Liver (tissue), 9 donors: Measurements from ENCODE around the gene UBE3C. TPM values are rescaled to one million over a fixed set of nuclear protein-coding genes. Genes with fewer than 3 reads are reported as not detected.
"Not testable (repeated sequence)": the region's sequence is repeated elsewhere in the genome, so short reads cannot be mapped to it uniquely, and the experiment has no call there.

Source experiments
- DNase-seq: peaks from one replicate; pipeline ENCODE4 v3.0.0-alpha.2; 2017; ENCODE audit warnings: low spot score
- H3K27ac ChIP-seq, 2 donors: one replicate each; pipeline ENCODE4 v1.7.0; 2013; ENCODE audit warnings: inconsistent platforms in 2 of 2, low read length in 2 of 2, control low read depth in 1 of 2, low read depth in 1 of 2, mild to moderate bottlenecking in 1 of 2
- H3K27me3 ChIP-seq, 4 donors: one replicate each; pipeline versions ENCODE4 v1.6.1 to v1.7.0; 2013; ENCODE audit warnings: low read length in 3 of 4, inconsistent platforms in 1 of 4, mild to moderate bottlenecking in 1 of 4, moderate library complexity in 1 of 4; ENCODE audit not compliant: control insufficient read depth in 4 of 4, insufficient read depth in 4 of 4
- H3K36me3 ChIP-seq, 4 donors: one replicate each; pipeline versions ENCODE4 v1.6.1 to v1.7.0; 2013; ENCODE audit warnings: low read length in 3 of 4, mild to moderate bottlenecking in 3 of 4, low read depth in 1 of 4, moderate library complexity in 1 of 4; ENCODE audit not compliant: control insufficient read depth in 4 of 4, insufficient read depth in 3 of 4
- H3K4me1 ChIP-seq, 4 donors: one replicate each; pipeline versions ENCODE4 v1.6.1 to v1.7.0; 2013; ENCODE audit warnings: low read length in 3 of 4, mild to moderate bottlenecking in 3 of 4, moderate library complexity in 1 of 4; ENCODE audit not compliant: control insufficient read depth in 4 of 4, insufficient read depth in 4 of 4
- H3K4me3 ChIP-seq, 3 donors: one replicate each; pipeline versions ENCODE4 v1.6.1 to v1.7.0; 2013; ENCODE audit warnings: low read length in 3 of 3, control low read depth in 1 of 3, low read depth in 1 of 3, mild to moderate bottlenecking in 1 of 3
- H3K9ac ChIP-seq, 2 donors: one replicate each; pipeline ENCODE4 v1.7.0; 2013; ENCODE audit warnings: low read length in 2 of 2, mild to moderate bottlenecking in 2 of 2, moderate library complexity in 2 of 2, control low read depth in 1 of 2, low read depth in 1 of 2
- H3K9me3 ChIP-seq, 4 donors: one replicate each; pipeline versions ENCODE4 v1.6.1 to v1.7.0; 2013; ENCODE audit warnings: low read length in 3 of 4; ENCODE audit not compliant: control insufficient read depth in 4 of 4
- EGR1 ChIP-seq, 2 donors: IDR thresholded peaks; 2 replicates each; pipeline ENCODE4 v1.6.1; 2016 to 2018; ENCODE audit warnings: antibody characterized with exemption in 2 of 2, low read depth in 2 of 2
- FOXA1 ChIP-seq: IDR thresholded peaks from 2 replicates; pipeline ENCODE4 v1.6.1; 2016; ENCODE audit warnings: antibody characterized with exemption
- FOXA2 ChIP-seq: IDR thresholded peaks from 2 replicates; pipeline ENCODE4 v1.6.1; 2016; ENCODE audit warnings: antibody characterized with exemption
- GABPA ChIP-seq, 2 donors: IDR thresholded peaks in 1 of 2; conservative IDR thresholded peaks in 1 of 2; 2 replicates each; pipeline ENCODE4 v1.6.1; 2016; ENCODE audit warnings: antibody characterized with exemption in 2 of 2, mild to moderate bottlenecking in 1 of 2, moderate library complexity in 1 of 2
- HNF4A ChIP-seq, 2 donors: conservative IDR thresholded peaks; 2 replicates each; pipeline ENCODE4 v1.6.1; 2016; ENCODE audit warnings: antibody characterized with exemption in 2 of 2, mild to moderate bottlenecking in 2 of 2
- HNF4G ChIP-seq: IDR thresholded peaks from 2 replicates; pipeline ENCODE4 v1.6.1; 2016; ENCODE audit warnings: antibody characterized with exemption
- JUND ChIP-seq, 2 donors: IDR thresholded peaks; 2 replicates each; pipeline ENCODE4 v1.6.1; 2016; ENCODE audit warnings: antibody characterized with exemption in 2 of 2
- NR2F2 ChIP-seq: IDR thresholded peaks from 2 replicates; pipeline ENCODE4 v1.6.1; 2016; ENCODE audit warnings: antibody characterized with exemption
- RAD21 ChIP-seq, 2 donors: IDR thresholded peaks; 2 replicates each; pipeline ENCODE4 v1.6.1; 2016; ENCODE audit warnings: antibody characterized with exemption in 2 of 2, mild to moderate bottlenecking in 2 of 2
- RXRA ChIP-seq, 2 donors: IDR thresholded peaks; 2 replicates each; pipeline ENCODE4 v1.6.1; 2017 to 2018; ENCODE audit warnings: antibody characterized with exemption in 2 of 2, mild to moderate bottlenecking in 1 of 2
- SP1 ChIP-seq: IDR thresholded peaks from 2 replicates; pipeline ENCODE4 v1.6.1; 2018; ENCODE audit warnings: antibody characterized with exemption, mild to moderate bottlenecking
- TAF1 ChIP-seq: conservative IDR thresholded peaks from 2 replicates; pipeline ENCODE4 v1.6.1; 2016; ENCODE audit warnings: antibody characterized with exemption, mild to moderate bottlenecking
- YY1 ChIP-seq: IDR thresholded peaks from 2 replicates; pipeline ENCODE4 v1.6.1; 2016; ENCODE audit warnings: antibody characterized with exemption, mild to moderate bottlenecking
- WGBS: extraction: QIAGEN DNeasy Blood & Tissue Kit; methylation state at CpG from one replicate; pipeline ENCODE4 v1.1.7; 2013; 5-methylcytosine and 5-hydroxymethylcytosine counted together
- polyA plus RNA-seq, 2 donors: library from polyadenylated mRNA; stranded (reverse) in 1 of 2; unstranded in 1 of 2; fragments of 200-250 nt in 1 of 2; fragments of >200 nt in 1 of 2; fragmentation: Nextera tagmentation in 1 of 2; extraction: Ambion mirVana in 1 of 2; gene quantifications; one replicate each; pipeline versions ENCODE4 v1.2.1 to v1.2.3, GENCODE V29; 2013 to 2015
- total RNA-seq, 2 donors: library from RNA; depleted of rRNA; stranded (reverse); fragments of >200 nt; gene quantifications; one replicate each; pipeline ENCODE4 v1.2.3, GENCODE V29; 2014
- TF ChIP-seq, protein P1 (sequence below): IDR thresholded peaks from 2 replicates; pipeline ENCODE4 v1.6.1; 2016; ENCODE audit warnings: antibody characterized with exemption
- TF ChIP-seq, protein P2 (sequence below): IDR thresholded peaks from 2 replicates; pipeline ENCODE4 v1.6.1; 2016; ENCODE audit warnings: antibody characterized with exemption
- TF ChIP-seq, protein P3 (sequence below): IDR thresholded peaks from 2 replicates; pipeline ENCODE4 v1.6.1; 2016; ENCODE audit warnings: antibody characterized with exemption
- TF ChIP-seq, protein P4 (sequence below): IDR thresholded peaks from 2 replicates; pipeline ENCODE4 v1.6.1; 2016; ENCODE audit warnings: antibody characterized with exemption, mild to moderate bottlenecking
- TF ChIP-seq, protein P5 (sequence below): fragments of 150-350 bp; IDR thresholded peaks from 2 replicates; pipeline ENCODE4 v1.5.1; 2017; ENCODE audit warnings: improper control_type of control experiment, low read depth, low read length; ENCODE audit not compliant: missing input control
- donor health status: healthy.
- donor health status: healthy.
- donor health status: healthy.
- donor health status: healthy.
- donor health status: healthy.

The UBE3C gene
- total and polyA plus RNA-seq, 4 donors = 10.3 to 61.8 (median 33.9) TPM

DNA sequence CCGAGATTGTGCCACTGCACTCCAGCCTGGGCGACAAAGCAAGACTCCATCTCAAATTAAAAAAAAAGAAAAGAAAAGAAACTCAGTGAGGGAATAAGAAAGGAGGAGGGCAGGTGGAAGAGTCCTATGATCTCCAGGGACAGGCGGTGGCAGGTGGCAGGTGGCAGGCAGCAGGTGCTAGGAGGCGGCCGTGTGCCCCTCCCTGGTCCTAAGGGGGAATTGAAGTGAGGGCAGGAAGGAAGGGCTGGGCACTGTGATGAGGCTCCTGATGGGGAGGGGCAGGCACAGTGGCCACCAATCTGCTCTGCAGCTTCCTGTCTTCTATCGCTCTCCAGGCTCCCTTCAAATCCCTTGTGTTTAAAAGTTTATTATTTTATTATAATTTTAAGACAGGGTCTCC is 41.2 kb upstream of the UBE3C start:
- Histone ChIP-seq H3K9ac (no peak overlapping the region), H3K27ac (no peak overlapping the region), H3K27me3 (no peaks in the 10 kb centered on the region), H3K9me3 (peaks cover 0 to 11% (median 3%) of the 10 kb centered on the region in 4 donors), H3K4me3 (no peak overlapping the region), H3K4me1 (no peaks in the 10 kb centered on the region), H3K36me3 (no peaks in the 10 kb centered on the region)
- WGBS = 76% methylated on average over 6 of the region's 6 CpGs
- no peak for DNase-seq
- no peak for TF ChIP-seq YY1
- TF ChIP-seq FOXA2 = no peak
- TF ChIP-seq RAD21 (IDR thresholded peaks at IDR 0.05) = no peak

DNA sequence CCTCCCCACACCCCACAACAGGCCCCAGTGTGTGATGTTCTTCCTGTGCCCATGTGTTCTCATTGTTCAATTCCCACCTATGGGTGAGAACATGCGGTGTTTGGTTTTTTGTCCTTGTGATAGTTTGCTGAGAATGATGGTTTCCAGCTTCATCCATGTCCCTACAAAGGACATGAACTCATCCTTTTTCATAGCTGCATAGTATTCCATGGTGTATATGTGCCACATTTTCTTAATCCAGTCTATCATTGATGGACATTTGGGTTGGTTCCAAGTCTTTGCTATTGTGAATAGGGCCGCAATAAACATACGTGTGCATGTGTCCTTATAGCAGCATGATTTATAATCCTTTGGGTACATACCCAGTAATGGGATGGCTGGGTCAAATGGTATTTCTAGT is 38.7 kb upstream of the UBE3C start:
- H3K9ac ChIP-seq, H3K27ac ChIP-seq, H3K4me3 ChIP-seq, H3K27me3 ChIP-seq, H3K4me1 ChIP-seq, DNase-seq, H3K36me3 ChIP-seq, H3K9me3 ChIP-seq: not testable (repeated sequence)
- WGBS = 94% methylated on average over 3 of the region's 3 CpGs

DNA sequence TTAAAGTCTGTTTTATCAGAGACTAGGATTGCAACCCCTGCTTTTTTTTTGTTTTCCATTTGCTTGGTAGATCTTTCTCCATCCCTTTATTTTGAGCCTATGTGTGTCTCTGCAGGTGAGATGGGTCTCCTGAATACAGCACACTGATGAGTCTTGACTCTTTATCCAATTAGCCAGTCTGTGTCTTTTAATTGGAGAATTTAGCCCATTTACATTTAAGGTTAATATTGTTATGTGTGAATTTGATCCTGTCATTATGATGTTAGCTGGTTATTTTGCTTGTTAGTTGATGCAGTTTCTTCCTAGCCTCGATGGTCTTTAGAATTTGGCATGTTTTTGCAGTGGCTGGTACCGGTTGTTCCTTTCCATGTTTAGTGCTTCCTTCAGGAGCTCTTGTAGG is 35.1 kb upstream of the UBE3C start:
- not testable (repeated sequence) for H3K36me3 ChIP-seq, H3K27me3 ChIP-seq, H3K9me3 ChIP-seq, DNase-seq, H3K4me3 ChIP-seq, H3K4me1 ChIP-seq, H3K9ac ChIP-seq, H3K27ac ChIP-seq
- 65% methylated on average over 2 of the region's 2 CpGs for WGBS

DNA sequence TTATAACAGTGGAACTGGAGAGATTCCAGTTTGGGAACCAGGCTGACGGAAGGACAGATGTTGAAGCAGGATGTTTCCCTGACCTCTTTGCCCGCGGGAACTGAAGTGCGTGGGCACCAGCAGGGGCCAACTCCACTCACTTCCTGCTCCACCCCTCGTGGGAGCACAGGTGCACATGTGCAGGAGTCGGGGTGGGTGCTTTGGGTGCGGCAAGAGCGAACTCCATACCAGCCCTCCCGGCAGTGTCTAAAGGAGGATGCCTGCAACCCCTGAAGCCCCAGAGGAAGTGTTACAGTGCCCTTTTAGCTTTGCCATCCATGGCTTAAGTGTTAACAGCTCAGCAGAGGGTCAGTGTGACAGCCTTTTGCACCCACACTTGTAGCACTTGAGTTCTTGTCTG is 27.4 kb upstream of the UBE3C start:
- peaks cover 0 to 8% (median 0%) of the 10 kb centered on the region in 4 donors for H3K27me3 ChIP-seq
- no peaks in the 10 kb centered on the region for H3K36me3 ChIP-seq
- 89% methylated on average over 9 of the region's 9 CpGs for WGBS
- no peak for DNase-seq
- peaks cover 0 to 10% (median 3%) of the 10 kb centered on the region in 4 donors for H3K9me3 ChIP-seq
- no peak overlapping the region for H3K9ac ChIP-seq
- H3K4me1 ChIP-seq = no peaks in the 10 kb centered on the region
- H3K27ac ChIP-seq = no peak overlapping the region
- no peak overlapping the region for H3K4me3 ChIP-seq
- TF ChIP-seq SP1 (no peak), JUND (IDR thresholded peaks at IDR 0.05) (no peak), YY1 (no peak), TAF1 (no peak), FOXA2 (no peak), RXRA (IDR thresholded peaks at IDR 0.05) (no peak), NR2F2 (no peak), HNF4G (no peak), HNF4A (conservative IDR thresholded peaks at IDR 0.05) (no peak), GABPA (IDR thresholded peaks at IDR 0.05 in 1 of 2, conservative IDR thresholded peaks at IDR 0.05 in 1 of 2) (no peak), RAD21 (IDR thresholded peaks at IDR 0.05) (no peak), FOXA1 (no peak), EGR1 (IDR thresholded peaks at IDR 0.05; ENCODE audit: low read depth in 2 of 2) (no peak)
- TF ChIP-seq, protein P1, sequence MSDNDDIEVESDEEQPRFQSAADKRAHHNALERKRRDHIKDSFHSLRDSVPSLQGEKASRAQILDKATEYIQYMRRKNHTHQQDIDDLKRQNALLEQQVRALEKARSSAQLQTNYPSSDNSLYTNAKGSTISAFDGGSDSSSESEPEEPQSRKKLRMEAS = no peak
- TF ChIP-seq, protein P2, sequence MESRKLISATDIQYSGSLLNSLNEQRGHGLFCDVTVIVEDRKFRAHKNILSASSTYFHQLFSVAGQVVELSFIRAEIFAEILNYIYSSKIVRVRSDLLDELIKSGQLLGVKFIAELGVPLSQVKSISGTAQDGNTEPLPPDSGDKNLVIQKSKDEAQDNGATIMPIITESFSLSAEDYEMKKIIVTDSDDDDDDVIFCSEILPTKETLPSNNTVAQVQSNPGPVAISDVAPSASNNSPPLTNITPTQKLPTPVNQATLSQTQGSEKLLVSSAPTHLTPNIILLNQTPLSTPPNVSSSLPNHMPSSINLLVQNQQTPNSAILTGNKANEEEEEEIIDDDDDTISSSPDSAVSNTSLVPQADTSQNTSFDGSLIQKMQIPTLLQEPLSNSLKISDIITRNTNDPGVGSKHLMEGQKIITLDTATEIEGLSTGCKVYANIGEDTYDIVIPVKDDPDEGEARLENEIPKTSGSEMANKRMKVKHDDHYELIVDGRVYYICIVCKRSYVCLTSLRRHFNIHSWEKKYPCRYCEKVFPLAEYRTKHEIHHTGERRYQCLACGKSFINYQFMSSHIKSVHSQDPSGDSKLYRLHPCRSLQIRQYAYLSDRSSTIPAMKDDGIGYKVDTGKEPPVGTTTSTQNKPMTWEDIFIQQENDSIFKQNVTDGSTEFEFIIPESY = no peak
- TF ChIP-seq, protein P3, sequence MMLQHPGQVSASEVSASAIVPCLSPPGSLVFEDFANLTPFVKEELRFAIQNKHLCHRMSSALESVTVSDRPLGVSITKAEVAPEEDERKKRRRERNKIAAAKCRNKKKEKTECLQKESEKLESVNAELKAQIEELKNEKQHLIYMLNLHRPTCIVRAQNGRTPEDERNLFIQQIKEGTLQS = no peak
- TF ChIP-seq, protein P4, sequence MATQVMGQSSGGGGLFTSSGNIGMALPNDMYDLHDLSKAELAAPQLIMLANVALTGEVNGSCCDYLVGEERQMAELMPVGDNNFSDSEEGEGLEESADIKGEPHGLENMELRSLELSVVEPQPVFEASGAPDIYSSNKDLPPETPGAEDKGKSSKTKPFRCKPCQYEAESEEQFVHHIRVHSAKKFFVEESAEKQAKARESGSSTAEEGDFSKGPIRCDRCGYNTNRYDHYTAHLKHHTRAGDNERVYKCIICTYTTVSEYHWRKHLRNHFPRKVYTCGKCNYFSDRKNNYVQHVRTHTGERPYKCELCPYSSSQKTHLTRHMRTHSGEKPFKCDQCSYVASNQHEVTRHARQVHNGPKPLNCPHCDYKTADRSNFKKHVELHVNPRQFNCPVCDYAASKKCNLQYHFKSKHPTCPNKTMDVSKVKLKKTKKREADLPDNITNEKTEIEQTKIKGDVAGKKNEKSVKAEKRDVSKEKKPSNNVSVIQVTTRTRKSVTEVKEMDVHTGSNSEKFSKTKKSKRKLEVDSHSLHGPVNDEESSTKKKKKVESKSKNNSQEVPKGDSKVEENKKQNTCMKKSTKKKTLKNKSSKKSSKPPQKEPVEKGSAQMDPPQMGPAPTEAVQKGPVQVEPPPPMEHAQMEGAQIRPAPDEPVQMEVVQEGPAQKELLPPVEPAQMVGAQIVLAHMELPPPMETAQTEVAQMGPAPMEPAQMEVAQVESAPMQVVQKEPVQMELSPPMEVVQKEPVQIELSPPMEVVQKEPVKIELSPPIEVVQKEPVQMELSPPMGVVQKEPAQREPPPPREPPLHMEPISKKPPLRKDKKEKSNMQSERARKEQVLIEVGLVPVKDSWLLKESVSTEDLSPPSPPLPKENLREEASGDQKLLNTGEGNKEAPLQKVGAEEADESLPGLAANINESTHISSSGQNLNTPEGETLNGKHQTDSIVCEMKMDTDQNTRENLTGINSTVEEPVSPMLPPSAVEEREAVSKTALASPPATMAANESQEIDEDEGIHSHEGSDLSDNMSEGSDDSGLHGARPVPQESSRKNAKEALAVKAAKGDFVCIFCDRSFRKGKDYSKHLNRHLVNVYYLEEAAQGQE = no peak
- TF ChIP-seq, protein P5, sequence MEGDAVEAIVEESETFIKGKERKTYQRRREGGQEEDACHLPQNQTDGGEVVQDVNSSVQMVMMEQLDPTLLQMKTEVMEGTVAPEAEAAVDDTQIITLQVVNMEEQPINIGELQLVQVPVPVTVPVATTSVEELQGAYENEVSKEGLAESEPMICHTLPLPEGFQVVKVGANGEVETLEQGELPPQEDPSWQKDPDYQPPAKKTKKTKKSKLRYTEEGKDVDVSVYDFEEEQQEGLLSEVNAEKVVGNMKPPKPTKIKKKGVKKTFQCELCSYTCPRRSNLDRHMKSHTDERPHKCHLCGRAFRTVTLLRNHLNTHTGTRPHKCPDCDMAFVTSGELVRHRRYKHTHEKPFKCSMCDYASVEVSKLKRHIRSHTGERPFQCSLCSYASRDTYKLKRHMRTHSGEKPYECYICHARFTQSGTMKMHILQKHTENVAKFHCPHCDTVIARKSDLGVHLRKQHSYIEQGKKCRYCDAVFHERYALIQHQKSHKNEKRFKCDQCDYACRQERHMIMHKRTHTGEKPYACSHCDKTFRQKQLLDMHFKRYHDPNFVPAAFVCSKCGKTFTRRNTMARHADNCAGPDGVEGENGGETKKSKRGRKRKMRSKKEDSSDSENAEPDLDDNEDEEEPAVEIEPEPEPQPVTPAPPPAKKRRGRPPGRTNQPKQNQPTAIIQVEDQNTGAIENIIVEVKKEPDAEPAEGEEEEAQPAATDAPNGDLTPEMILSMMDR = no peak
